HepG2 (cell line): Measurements from ENCODE around the gene C1QB. TPM values are rescaled to one million over a fixed set of nuclear protein-coding genes. Genes with fewer than 3 reads are reported as not detected.

Source experiments
- FOXO4 ChIP-seq: sonication (generic); formaldehyde crosslinking; conservative IDR thresholded peaks from 2 replicates; pipeline ENCODE4 v1.8.1; 2023; ENCODE audit warnings: missing genetic modification reagents
- HNF1B ChIP-seq: sonication (generic); formaldehyde crosslinking; IDR thresholded peaks from 2 replicates; pipeline ENCODE4 v1.5.1; 2020; ENCODE audit warnings: mild to moderate bottlenecking, moderate library complexity, missing genetic modification reagents
- HOXD1 ChIP-seq: sonication (generic); formaldehyde crosslinking; IDR thresholded peaks from 2 replicates; pipeline ENCODE4 v1.5.0; 2020; ENCODE audit warnings: missing genetic modification reagents
- IKZF4 ChIP-seq: sonication (generic); formaldehyde crosslinking; IDR thresholded peaks from 2 replicates; pipeline ENCODE4 v1.5.1; 2020; ENCODE audit warnings: borderline replicate concordance, mild to moderate bottlenecking, low read depth, missing genetic modification reagents; ENCODE audit errors: not compliant biosample characterization
- JDP2 ChIP-seq: sonication (generic); formaldehyde crosslinking; IDR thresholded peaks from 2 replicates; pipeline ENCODE4 v1.8.1; 2022; ENCODE audit warnings: missing genetic modification reagents, borderline replicate concordance
- LBX2 ChIP-seq: sonication (generic); formaldehyde crosslinking; IDR thresholded peaks from 2 replicates; pipeline ENCODE4 v1.5.0; 2020; ENCODE audit warnings: missing genetic modification reagents, mild to moderate bottlenecking, borderline replicate concordance
- MED13 ChIP-seq: sonication (generic); formaldehyde crosslinking; IDR thresholded peaks from 2 replicates; pipeline ENCODE4 v1.5.0; 2020; ENCODE audit warnings: missing genetic modification reagents
- NFYB ChIP-seq: sonication (generic); formaldehyde crosslinking; IDR thresholded peaks from 2 replicates; pipeline ENCODE4 v1.4.0; 2020; ENCODE audit warnings: missing genetic modification reagents
- POGK ChIP-seq: sonication (generic); formaldehyde crosslinking; conservative IDR thresholded peaks from 2 replicates; pipeline ENCODE4 v1.8.0; 2022; ENCODE audit warnings: mild to moderate bottlenecking, moderate library complexity, missing genetic modification reagents
- SP1 ChIP-seq, 2 experiments: fragments of 450-650 bp in 1 of 2; sonication (generic) in 1 of 2; formaldehyde crosslinking in 1 of 2; IDR thresholded peaks; 2 replicates each; pipeline versions ENCODE4 v1.4.0 to v1.6.1; 2016 to 2020; ENCODE audit warnings: missing genetic modification reagents in 1 of 2
- SP5 ChIP-seq: IDR thresholded peaks from 2 replicates; pipeline ENCODE4 v1.6.1; 2016; ENCODE audit warnings: low read depth, borderline replicate concordance
- THRA ChIP-seq: sonication (generic); formaldehyde crosslinking; IDR thresholded peaks from 2 replicates; pipeline ENCODE4 v1.4.0; 2020; ENCODE audit warnings: missing genetic modification reagents, borderline replicate concordance
- ZBTB4 ChIP-seq: sonication (generic); formaldehyde crosslinking; IDR thresholded peaks from 2 replicates; pipeline ENCODE4 v1.4.0; 2020; ENCODE audit warnings: missing genetic modification reagents, mild to moderate bottlenecking, borderline replicate concordance
- ZC3H13 ChIP-seq: sonication (generic); formaldehyde crosslinking; IDR thresholded peaks from 2 replicates; pipeline ENCODE4 v1.8.1; 2023; ENCODE audit warnings: mild to moderate bottlenecking, missing genetic modification reagents, moderate library complexity
- ZNF10 ChIP-seq: sonication (generic); formaldehyde crosslinking; IDR thresholded peaks from 2 replicates; pipeline ENCODE4 v1.4.0; 2020; ENCODE audit warnings: mild to moderate bottlenecking, low read depth, missing genetic modification reagents, borderline replicate concordance
- ZNF235 ChIP-seq: sonication (generic); formaldehyde crosslinking; IDR thresholded peaks from 2 replicates; pipeline ENCODE4 v1.8.1; 2023; ENCODE audit warnings: mild to moderate bottlenecking, missing genetic modification reagents, borderline replicate concordance
- ZNF552 ChIP-seq: sonication (generic); formaldehyde crosslinking; IDR thresholded peaks from 2 replicates; pipeline ENCODE4 v1.9.0; 2022; ENCODE audit warnings: missing genetic modification reagents, mild to moderate bottlenecking, borderline replicate concordance
- ZSCAN22 ChIP-seq: sonication (generic); formaldehyde crosslinking; IDR thresholded peaks from 2 replicates; pipeline ENCODE4 v1.4.0; 2020; ENCODE audit warnings: mild to moderate bottlenecking, missing genetic modification reagents
- polyA plus RNA-seq, 8 experiments: library from polyadenylated mRNA; depleted of rRNA in 3 of 8; stranded (reverse) in 7 of 8; unstranded in 1 of 8; fragments of >200 nt; fragmentation: Illumina TruSeq in 4 of 8; extraction: Trizol in 4 of 8; gene quantifications; 2 replicates each; pipeline versions ENCODE4 v1.2.1 to v1.2.3, GENCODE V29; 2011 to 2016; ENCODE audit warnings: low read depth in 4 of 8, missing spikeins in 1 of 8, mixed read lengths in 1 of 8; ENCODE audit not compliant: insufficient read depth in 1 of 8
- total RNA-seq, 5 experiments: library from RNA; depleted of rRNA; stranded (reverse); fragments of >200 nt; fragmentation: Illumina TruSeq; extraction: Trizol; gene quantifications; 2 replicates each; pipeline ENCODE4 v1.2.3, GENCODE V29; 2016; ENCODE audit warnings: low read depth in 1 of 5

Gene C1QB
- total and polyA plus RNA-seq, 2 of the 13 experiments (the other 11 are each of a cell fraction or from before 2014, with no cell fraction given), result not detected

GRCh38 chr1:22641906-22642636 lies 11.0 kb upstream of the C1QB start (continued):
- no peak for TF ChIP-seq LBX2 (CRISPR knock-in tag)
- TF ChIP-seq NFYB (CRISPR knock-in tag), result no peak
- TF ChIP-seq JDP2 (CRISPR knock-in tag), result no peak
- no peak for TF ChIP-seq IKZF4
- no peak for TF ChIP-seq ZNF235 (CRISPR knock-in tag)
- peak; percentile 98 for TF ChIP-seq SP5 (CRISPR knock-in tag)
- TF ChIP-seq THRA (CRISPR knock-in tag), result no peak
- TF ChIP-seq ZBTB4 (CRISPR knock-in tag), result no peak
- no peak for TF ChIP-seq HOXD1 (CRISPR knock-in tag)
- no peak for TF ChIP-seq POGK (CRISPR knock-in tag)
- TF ChIP-seq ZNF552 (CRISPR knock-in tag), result no peak
- TF ChIP-seq ZSCAN22 (CRISPR knock-in tag), result no peak
- TF ChIP-seq MED13 (CRISPR knock-in tag), result no peak
- TF ChIP-seq FOXO4 (CRISPR knock-in tag), result no peak
- no peak for TF ChIP-seq SP1 (IDR thresholded peaks at IDR 0.05)
- peak; percentile 73 for TF ChIP-seq SP1 (CRISPR knock-in tag; IDR thresholded peaks at IDR 0.05)
- no peak for TF ChIP-seq ZC3H13 (CRISPR knock-in tag)
- no peak for TF ChIP-seq ZNF10 (CRISPR knock-in tag)
- 0 out of 2 replicates have a peak, but pooled peaks have one; percentile 29 for TF ChIP-seq HNF1B (CRISPR knock-in tag)
